Measurements from ENCODE around the gene CEP104. TPM values are rescaled to one million over a fixed set of nuclear protein-coding genes. Genes with fewer than 3 reads are reported as not detected.

Gene CEP104
- total RNA-seq, 1 experiment from 2014 or later, result 35.6 TPM

DNA sequence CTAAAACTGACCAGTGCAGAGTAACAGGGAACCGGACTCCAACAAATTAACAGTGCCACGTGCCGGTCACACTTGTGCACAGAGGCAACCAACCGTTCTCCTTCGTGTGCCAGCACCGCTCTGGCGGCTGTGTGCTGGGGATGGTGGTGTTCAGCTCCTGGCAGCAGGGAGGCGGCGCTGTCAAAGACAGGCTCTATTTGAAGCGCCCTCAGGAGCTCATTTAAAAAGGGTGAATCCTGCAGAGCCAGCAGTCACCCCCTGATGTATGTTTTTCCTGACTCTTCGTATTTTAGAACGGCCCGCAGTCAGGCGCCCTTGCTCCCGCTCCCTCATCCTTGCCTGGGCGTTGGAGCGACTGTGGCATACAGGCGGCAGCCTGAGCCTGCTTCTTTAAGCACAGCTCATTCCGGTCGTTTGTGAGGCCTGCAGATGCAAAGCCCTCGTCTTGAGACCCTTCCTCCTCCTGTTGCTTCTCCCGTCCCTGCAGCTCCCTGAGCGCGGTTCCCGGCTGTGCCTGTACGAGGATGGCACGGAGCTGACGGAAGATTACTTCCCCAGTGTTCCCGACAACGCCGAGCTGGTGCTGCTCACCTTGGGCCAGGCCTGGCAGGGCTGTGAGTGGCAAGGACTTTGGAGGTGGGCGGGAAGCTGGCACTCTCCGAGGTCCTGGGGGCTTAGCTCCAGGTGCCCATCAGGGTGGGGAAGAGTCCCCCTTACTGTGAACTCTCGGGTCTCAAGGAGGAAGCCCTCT, 1.4 kb upstream of the CEP104 start:
- intact Hi-C loops (cut with micrococcal nuclease; ENCODE audit: unreplicated experiment), result no loop called here

DNA sequence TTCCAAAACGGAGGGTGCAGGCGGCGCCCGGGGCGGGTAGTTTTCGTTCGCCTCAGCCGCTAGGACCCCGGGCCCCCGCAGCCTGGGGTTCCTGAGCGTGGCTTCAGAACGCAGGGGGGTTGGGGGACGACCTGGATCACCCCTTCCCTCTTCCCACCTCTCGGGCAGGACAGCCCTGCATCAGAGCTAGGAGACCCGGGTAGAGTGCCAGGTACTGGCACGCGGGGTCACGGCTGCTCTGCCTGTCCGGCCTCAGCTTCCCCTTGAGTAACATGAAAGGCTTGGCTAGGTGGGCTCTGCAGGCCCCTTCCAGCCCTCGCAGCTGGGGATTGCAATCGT, 749 bp upstream of the CEP104 start:
- Mint-ChIP-seq H3K27me3 (ENCODE audit: insufficient read depth, unreplicated experiment) (no peaks in the 10 kb centered on the region), H3K9me3 (ENCODE audit: unreplicated experiment) (no peaks in the 10 kb centered on the region), H3K4me1 (ENCODE audit: low read depth, unreplicated experiment) (no peaks in the 10 kb centered on the region), H3K4me3 (ENCODE audit: unreplicated experiment) (peak overlapping the region; percentile 98), H3K27ac (ENCODE audit: unreplicated experiment) (peak overlapping the region; percentile 87), H3K36me3 (ENCODE audit: insufficient read depth, unreplicated experiment) (no peaks in the 10 kb centered on the region)
- intact Hi-C loops (cut with micrococcal nuclease; ENCODE audit: unreplicated experiment), result loop anchor here (1.0 kb wide), 1 partner anchor 43 kb away; the partner anchor contains the start of gene C1orf174
- peak in 1 of 2 experiments; percentile 9 for DNase-seq
- no TSS peak for BruUV-seq (replicated peaks)
- no peaks in the 10 kb centered on the region for H3K9me3 ChIP-seq
- peak overlapping the region; percentile 62 for H3K4me3 ChIP-seq (ENCODE audit: low read depth, low read length)
- H3K4me1 ChIP-seq, result no peaks in the 10 kb centered on the region
- no peaks in the 10 kb centered on the region for H3K36me3 ChIP-seq (ENCODE audit: control insufficient read depth, insufficient read depth, low read length)
- ChIA-PET CTCF (interaction anchor here (1.0 to 1.9 kb wide), 4 partner anchors 12 to 49 kb away, joined by 3 to 12 read pairs (median 6); partner anchors contain the start of gene C1orf174), POLR2A (interaction anchor here (0.5 to 0.6 kb wide), 2 partner anchors 17 to 137 kb away, joined by 3 to 5 read pairs; no protein-coding TSS in a partner anchor)
- TF ChIP-seq, protein P1, sequence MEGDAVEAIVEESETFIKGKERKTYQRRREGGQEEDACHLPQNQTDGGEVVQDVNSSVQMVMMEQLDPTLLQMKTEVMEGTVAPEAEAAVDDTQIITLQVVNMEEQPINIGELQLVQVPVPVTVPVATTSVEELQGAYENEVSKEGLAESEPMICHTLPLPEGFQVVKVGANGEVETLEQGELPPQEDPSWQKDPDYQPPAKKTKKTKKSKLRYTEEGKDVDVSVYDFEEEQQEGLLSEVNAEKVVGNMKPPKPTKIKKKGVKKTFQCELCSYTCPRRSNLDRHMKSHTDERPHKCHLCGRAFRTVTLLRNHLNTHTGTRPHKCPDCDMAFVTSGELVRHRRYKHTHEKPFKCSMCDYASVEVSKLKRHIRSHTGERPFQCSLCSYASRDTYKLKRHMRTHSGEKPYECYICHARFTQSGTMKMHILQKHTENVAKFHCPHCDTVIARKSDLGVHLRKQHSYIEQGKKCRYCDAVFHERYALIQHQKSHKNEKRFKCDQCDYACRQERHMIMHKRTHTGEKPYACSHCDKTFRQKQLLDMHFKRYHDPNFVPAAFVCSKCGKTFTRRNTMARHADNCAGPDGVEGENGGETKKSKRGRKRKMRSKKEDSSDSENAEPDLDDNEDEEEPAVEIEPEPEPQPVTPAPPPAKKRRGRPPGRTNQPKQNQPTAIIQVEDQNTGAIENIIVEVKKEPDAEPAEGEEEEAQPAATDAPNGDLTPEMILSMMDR (IDR thresholded peaks at IDR 0.05; ENCODE audit: insufficient read depth in 1 of 2, low read depth in 1 of 2, low read length in 1 of 2, severe bottlenecking in 1 of 2, unreplicated experiment in 1 of 2), result no peak
- no peaks in the 10 kb centered on the region for H3K27me3 ChIP-seq (replicated peaks; ENCODE audit: control insufficient read depth, insufficient read depth, low read length)

More for the DNA sequence above, 1.4 kb upstream of the CEP104 start:
- H3K9me3 Mint-ChIP-seq (ENCODE audit: unreplicated experiment), result no peaks in the 10 kb centered on the region
- DNase-seq, result peak in 1 of 2 experiments; percentile 12
- Histone ChIP-seq H3K4me3 (ENCODE audit: low read depth, low read length) (peak overlapping the region; percentile 62), H3K36me3 (ENCODE audit: control insufficient read depth, insufficient read depth, low read length) (no peaks in the 10 kb centered on the region), H3K27me3 (replicated peaks; ENCODE audit: control insufficient read depth, insufficient read depth, low read length) (no peaks in the 10 kb centered on the region), H3K9me3 (no peaks in the 10 kb centered on the region), H3K4me1 (no peaks in the 10 kb centered on the region)
- H3K27me3 Mint-ChIP-seq (ENCODE audit: insufficient read depth, unreplicated experiment), result no peaks in the 10 kb centered on the region
- ChIA-PET POLR2A (interaction anchor here (0.5 kb wide), 1 partner anchor 138 kb away, joined by 3 read pairs; no protein-coding TSS in a partner anchor), CTCF (interaction anchor here (1.0 to 1.9 kb wide), 4 partner anchors 12 to 49 kb away, joined by 3 to 12 read pairs (median 6); partner anchors contain the start of gene C1orf174)
- BruUV-seq (replicated peaks), result no TSS peak
- H3K4me1 Mint-ChIP-seq (ENCODE audit: low read depth, unreplicated experiment), result no peaks in the 10 kb centered on the region
- H3K4me3 Mint-ChIP-seq (ENCODE audit: unreplicated experiment), result peak overlapping the region; percentile 98
- H3K27ac Mint-ChIP-seq (ENCODE audit: unreplicated experiment), result no peak overlapping the region
- TF ChIP-seq, protein P1 (IDR thresholded peaks at IDR 0.05; ENCODE audit: insufficient read depth in 1 of 2, low read depth in 1 of 2, low read length in 1 of 2, severe bottlenecking in 1 of 2, unreplicated experiment in 1 of 2), result no peak
- no peaks in the 10 kb centered on the region for H3K36me3 Mint-ChIP-seq (ENCODE audit: insufficient read depth, unreplicated experiment)

DNA sequence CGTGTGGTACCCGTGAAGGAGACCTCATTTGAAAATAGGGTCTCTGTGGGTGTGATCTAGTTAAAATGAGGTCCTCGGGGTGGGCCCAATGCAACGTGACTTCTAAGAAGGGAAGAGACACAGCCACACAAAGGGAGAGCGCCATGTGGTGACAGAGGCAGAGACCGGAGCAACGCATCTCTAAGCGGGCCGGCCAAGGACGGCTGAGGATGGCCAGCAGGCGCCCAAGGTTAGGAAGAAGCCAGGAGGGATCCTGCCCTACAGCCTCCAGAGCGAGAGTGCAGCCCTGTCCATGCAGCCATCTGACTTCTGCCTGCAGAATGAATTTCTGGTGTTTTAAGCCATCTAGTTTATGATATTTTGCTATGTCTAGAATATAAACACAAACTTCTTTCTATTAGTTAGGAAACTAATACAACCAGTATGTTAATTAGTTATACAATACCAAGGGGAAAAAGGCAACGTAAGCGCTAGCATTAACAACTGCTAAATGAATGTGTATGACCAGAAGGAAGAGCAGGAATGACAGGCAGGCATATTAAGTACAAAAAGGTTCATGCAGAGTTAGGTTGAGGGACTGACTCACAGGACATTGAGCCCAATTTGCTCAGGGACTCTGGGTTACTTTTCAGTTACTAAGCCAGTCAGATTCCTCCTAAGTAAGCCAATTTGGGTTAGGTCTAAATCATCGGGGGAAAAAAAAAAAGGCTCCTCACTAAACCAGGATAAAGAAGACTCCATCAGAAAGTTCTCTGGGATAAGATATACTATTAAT, 4.1 kb downstream of the CEP104 start:
- Mint-ChIP-seq H3K4me1 (ENCODE audit: low read depth, unreplicated experiment) (no peaks in the 10 kb centered on the region), H3K27ac (ENCODE audit: unreplicated experiment) (no peak overlapping the region), H3K4me3 (ENCODE audit: unreplicated experiment) (no peak overlapping the region), H3K36me3 (ENCODE audit: insufficient read depth, unreplicated experiment) (peaks cover 9% of the 10 kb centered on the region), H3K9me3 (ENCODE audit: unreplicated experiment) (no peaks in the 10 kb centered on the region), H3K27me3 (ENCODE audit: insufficient read depth, unreplicated experiment) (no peaks in the 10 kb centered on the region)
- H3K9me3 ChIP-seq, result no peaks in the 10 kb centered on the region
- ChIA-PET POLR2A (no interaction called here), CTCF (no interaction called here)
- intact Hi-C loops (cut with micrococcal nuclease; ENCODE audit: unreplicated experiment), result no loop called here
- BruUV-seq (replicated peaks), result no TSS peak
- H3K27me3 ChIP-seq (replicated peaks; ENCODE audit: control insufficient read depth, insufficient read depth, low read length), result no peaks in the 10 kb centered on the region
- DNase-seq, result no peak
- no peak overlapping the region for H3K4me3 ChIP-seq (ENCODE audit: low read depth, low read length)
- no peaks in the 10 kb centered on the region for H3K36me3 ChIP-seq (ENCODE audit: control insufficient read depth, insufficient read depth, low read length)
- no peaks in the 10 kb centered on the region for H3K4me1 ChIP-seq
- TF ChIP-seq, protein P1 (IDR thresholded peaks at IDR 0.05; ENCODE audit: insufficient read depth in 1 of 2, low read depth in 1 of 2, low read length in 1 of 2, severe bottlenecking in 1 of 2, unreplicated experiment in 1 of 2), result no peak
